Mesothelial cell of epicardium (in vitro differentiated cells): ENCODE data around the gene PIGL. TPM values are rescaled to one million over a fixed set of nuclear protein-coding genes. Genes with fewer than 3 reads are reported as not detected.

Experiments used
- DNase-seq, 2 experiments: peaks; one replicate each; pipeline ENCODE4 v3.0.0; 2021; ENCODE audit warnings: low spot score in 2 of 2; ENCODE audit not compliant: unreplicated experiment in 2 of 2
- H3K27ac Mint-ChIP-seq: 2 replicates; pipeline ENCODE4 v1.8.0; 2021; ENCODE audit warnings: mixed read lengths
- H3K27me3 Mint-ChIP-seq: 2 replicates; pipeline ENCODE4 v1.8.0; 2021; ENCODE audit warnings: low read depth, mixed read lengths
- H3K36me3 Mint-ChIP-seq: 2 replicates; pipeline ENCODE4 v1.8.0; 2021; ENCODE audit warnings: mixed read lengths
- H3K4me1 Mint-ChIP-seq: 2 replicates; pipeline ENCODE4 v1.8.0; 2021; ENCODE audit warnings: mixed read lengths
- H3K4me3 Mint-ChIP-seq: 2 replicates; pipeline ENCODE4 v1.8.0; 2021; ENCODE audit warnings: mild to moderate bottlenecking, moderate library complexity, mixed read lengths
- H3K9me3 Mint-ChIP-seq: 2 replicates; pipeline ENCODE4 v1.8.0; 2021; ENCODE audit warnings: mixed read lengths
- CTCF ChIP-seq: fragments of 200-600 bp; sonication (generic); IDR thresholded peaks from one replicate; pipeline ENCODE4 v1.5.0; 2021; ENCODE audit warnings: antibody characterized with exemption; ENCODE audit not compliant: unreplicated experiment
- microRNA-seq: library from miRNA; unstranded; fragments of <30 nt; microRNA quantifications from one replicate; pipeline ENCODE4 v1.2.0, GENCODE V29; 2021; ENCODE audit warnings: inconsistent platforms, mixed read lengths
- total RNA-seq: library from RNA; stranded (reverse); gene quantifications from 3 replicates; pipeline ENCODE4 v1.2.1, GENCODE V29; 2021

The PIGL gene
- total RNA-seq, 1 donor from 2014 or later: 69.4 TPM

- Mint-ChIP-seq H3K4me3 (no peak overlapping the region), H3K27me3 (no peaks in the 10 kb centered on the region), H3K27ac (no peak overlapping the region), H3K36me3 (no peaks in the 10 kb centered on the region), H3K4me1 (peaks cover 3% of the 10 kb centered on the region), H3K9me3 (no peaks in the 10 kb centered on the region)
- DNase-seq: no peak
- TF ChIP-seq CTCF: no peak
Measured at GRCh38 chr17:16374146-16374938, 157.3 kb downstream of the PIGL start.

Small RNA genes lying within 50 kb of the gene (microRNA-seq; reads per million reads assigned to microRNA genes)
- not detected for gene MIR1288

Other genes starting within 250 kb of the PIGL start
- 27.0 to 31.6 TPM (median 29.2 TPM) in 3 replicates for gene ZSWIM7, start 217.5 kb upstream of the PIGL start, total RNA-seq
- gene TTC19, start 217.4 kb upstream of the PIGL start, total RNA-seq: 38.5 to 41.7 TPM (median 39.7 TPM) in 3 replicates
- gene NCOR1, start 1.7 kb upstream of the PIGL start, total RNA-seq: 130 to 142 TPM (median 135 TPM) in 3 replicates
- gene CENPV, start 136.3 kb downstream of the PIGL start, total RNA-seq: 98.7 to 107 TPM (median 102 TPM) in 3 replicates
- 1,270 to 1,309 TPM (median 1,304 TPM) in 3 replicates for gene UBB, start 163.9 kb downstream of the PIGL start, total RNA-seq
- gene TRPV2, start 198.4 kb downstream of the PIGL start, total RNA-seq: 1.9 to 4.5 TPM (median 2.1 TPM) in 3 replicates